GM19099 (cell line): ENCODE measurements around the gene SLC7A6OS.

ENCODE experiments used
- POLR2A ChIP-seq: IDR thresholded peaks from 3 replicates; pipeline ENCODE4 v1.6.1; 2011; ENCODE audit warnings: low read depth; ENCODE audit not compliant: insufficient read length; ENCODE audit errors: extremely low read depth

Gene SLC7A6OS

GRCh38 chr16:68281368-68282063 lies 29.2 kb downstream of the SLC7A6OS start:
- TF ChIP-seq POLR2A = no peak

GRCh38 chr16:68279726-68280558 lies 30.8 kb downstream of the SLC7A6OS start:
- no peak for TF ChIP-seq POLR2A

- TF ChIP-seq POLR2A = no peak
Observed at GRCh38 chr16:68276223-68276622, 34.5 kb downstream of the SLC7A6OS start.

- TF ChIP-seq POLR2A = no peak
Observed at GRCh38 chr16:68275611-68276191, 35.0 kb downstream of the SLC7A6OS start.

- no peak for TF ChIP-seq POLR2A
Observed at GRCh38 chr16:68274441-68274840, 36.3 kb downstream of the SLC7A6OS start.

- TF ChIP-seq POLR2A = no peak
Observed at GRCh38 chr16:68273896-68274295, 36.9 kb downstream of the SLC7A6OS start.

- TF ChIP-seq POLR2A = no peak
Observed at GRCh38 chr16:68273459-68273858, 37.3 kb downstream of the SLC7A6OS start.

GRCh38 chr16:68272507-68273209 lies 38.1 kb downstream of the SLC7A6OS start:
- no peak for TF ChIP-seq POLR2A

GRCh38 chr16:68270353-68270752 lies 40.4 kb downstream of the SLC7A6OS start:
- TF ChIP-seq POLR2A = no peak

- no peak for TF ChIP-seq POLR2A
Observed at GRCh38 chr16:68269793-68270192, 41.0 kb downstream of the SLC7A6OS start.

GRCh38 chr16:68267612-68268405 lies 42.9 kb downstream of the SLC7A6OS start:
- TF ChIP-seq POLR2A = no peak

- peak; percentile 39 for TF ChIP-seq POLR2A
Observed at GRCh38 chr16:68265078-68265920, 45.4 kb downstream of the SLC7A6OS start.

GRCh38 chr16:68264128-68265077 lies 46.3 kb downstream of the SLC7A6OS start, which contains the start of gene SLC7A6:
SLC7A6 (plus strand) TSS chr16:68264526; CDS start chr16:68274727, 10,201 bp downstream.
- peak; percentile 75 for TF ChIP-seq POLR2A
